ENCODE results near the gene ASXL1. TPM values are rescaled to one million over a fixed set of nuclear protein-coding genes. Genes with fewer than 3 reads are reported as not detected.

The ASXL1 gene
- polyA plus RNA-seq, 1 donor (not counting 4 experiments of a cell fraction or from before 2014, with no cell fraction given): 20.0 TPM

DNA sequence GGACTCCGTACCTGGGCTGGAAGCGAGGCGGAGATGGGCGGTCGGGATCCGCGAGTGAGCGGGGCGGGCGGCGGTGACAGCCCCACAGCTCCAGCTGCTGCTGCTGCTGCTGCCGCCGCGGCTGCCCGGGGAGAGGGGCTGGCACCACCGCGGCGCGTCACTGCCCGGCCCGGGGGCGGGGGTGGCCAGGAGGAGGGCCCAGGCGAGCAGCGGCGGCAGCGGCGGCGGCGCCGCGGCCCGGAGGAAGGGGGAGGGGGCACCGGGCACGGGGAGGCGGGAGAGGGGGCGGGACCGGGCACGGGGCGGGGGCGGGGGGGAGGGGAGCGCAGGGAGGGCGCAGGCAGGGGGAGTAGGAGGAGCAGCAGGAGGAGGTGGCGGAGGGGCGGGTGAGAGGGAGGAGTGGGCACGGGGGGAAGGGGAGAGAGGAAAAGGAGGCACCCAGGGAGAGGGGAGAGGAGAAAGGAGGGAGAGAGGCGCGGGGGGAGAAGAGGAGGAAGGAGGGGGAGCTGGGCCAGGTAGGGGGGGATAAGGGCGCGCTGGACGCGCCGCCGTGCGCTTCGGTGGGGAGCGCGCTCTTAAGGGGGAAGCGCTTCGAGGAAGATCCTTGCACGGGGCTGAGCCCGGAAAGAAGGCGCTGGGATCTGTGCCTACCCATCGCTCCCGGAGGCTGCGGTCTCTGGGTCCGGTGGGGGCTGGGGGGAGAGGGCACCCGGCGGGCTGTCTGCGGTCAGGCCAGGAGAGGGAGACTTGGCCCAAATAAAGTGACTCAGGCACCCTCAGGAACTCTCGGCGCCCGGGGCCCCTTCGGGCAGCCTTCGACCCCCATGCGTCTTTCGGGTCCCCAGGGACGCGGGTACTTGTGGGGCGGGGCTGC is 125.5 kb downstream of the ASXL1 start:
- FAIRE-seq: no peak
- H3K27me3 ChIP-seq (ENCODE audit: control insufficient read depth, extremely low read depth, insufficient read depth, low read length): peaks cover 38% of the 10 kb centered on the region

DNA sequence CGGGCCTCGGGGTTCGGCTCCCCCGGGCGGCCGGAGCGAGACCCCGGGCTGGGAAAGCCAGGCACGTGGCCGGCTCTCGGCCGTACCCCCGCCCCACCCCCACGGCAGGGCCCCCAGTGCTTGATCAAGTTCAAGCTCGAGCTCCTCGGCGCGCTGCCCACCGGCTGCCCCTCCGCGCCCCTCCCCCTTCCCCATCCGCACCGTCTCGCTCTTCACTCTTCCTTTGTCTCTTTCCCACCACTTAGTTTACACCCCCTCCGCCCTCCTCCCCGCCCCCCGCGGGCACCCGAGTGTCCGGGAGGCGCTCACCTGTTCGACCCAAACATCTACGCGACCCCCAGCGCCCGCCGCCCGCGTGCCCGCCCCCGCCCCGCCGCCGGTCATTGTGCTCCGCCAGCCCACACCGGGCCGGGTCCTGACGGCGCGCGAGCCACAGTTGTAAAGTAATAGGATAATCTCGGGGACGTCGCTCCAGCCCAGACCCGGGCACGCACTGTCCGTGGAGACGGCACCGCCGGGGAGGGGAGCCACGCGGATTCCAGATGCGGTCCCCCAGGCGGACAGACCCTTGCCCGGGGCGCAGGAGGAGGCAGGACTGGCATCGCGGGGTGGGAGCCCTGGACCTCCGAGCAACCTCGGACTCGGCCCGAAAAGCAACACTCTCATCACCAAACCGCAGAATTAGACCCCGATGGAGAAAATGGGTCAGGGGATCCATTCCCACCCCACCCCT is 126.3 kb downstream of the ASXL1 start:
- Histone ChIP-seq H4K20me1 (ENCODE audit: control insufficient read depth, extremely low read depth, insufficient read depth, low read length) (no peaks in the 10 kb centered on the region), H3K4me1 (ENCODE audit: control insufficient read depth, extremely low read depth, insufficient read depth, low read length) (no peaks in the 10 kb centered on the region), H3K27ac (ENCODE audit: control insufficient read depth, insufficient read depth, low read length) (no peak overlapping the region), H3K4me3 (ENCODE audit: control insufficient read depth in 2 of 3, extremely low read depth in 1 of 3, insufficient read depth in 2 of 3, low read depth in 1 of 3, low read length in 3 of 3) (peak overlapping the region; percentile 51 to 69 (median 54)), H3K79me2 (ENCODE audit: control insufficient read depth, insufficient read depth, low read length) (no peaks in the 10 kb centered on the region), H3K9ac (ENCODE audit: control insufficient read depth, extremely low read depth, insufficient read depth, low read length) (peak overlapping the region; percentile 15), H3K9me1 (ENCODE audit: control insufficient read depth, extremely low read depth, insufficient read depth, low read length) (no peaks in the 10 kb centered on the region), H3K36me3 (ENCODE audit: control insufficient read depth in 2 of 2, extremely low read depth in 1 of 2, insufficient read depth in 2 of 2, low read length in 2 of 2) (no peaks in the 10 kb centered on the region), H3K4me2 (ENCODE audit: control insufficient read depth, extremely low read depth, insufficient read depth, low read depth, low read length) (peak overlapping the region; percentile 90), H3K9me3 (ENCODE audit: control insufficient read depth, low read depth, low read length) (no peaks in the 10 kb centered on the region), H2AFZ (ENCODE audit: control insufficient read depth, low read length) (peak overlapping the region; percentile 40), H3K27me3 (ENCODE audit: control insufficient read depth, extremely low read depth, insufficient read depth, low read length) (peaks cover 33% of the 10 kb centered on the region)
- dilution Hi-C loops (cut with MboI; ENCODE audit: extremely low pct_ligation_motif_present, low sequenced_read_pairs): no loop called here
- TF ChIP-seq CTCF (optimal IDR thresholded peaks at IDR 0.05 in 1 of 3, IDR thresholded peaks at IDR 0.05 in 1 of 3, conservative IDR thresholded peaks at IDR 0.05 in 1 of 3; ENCODE audit: extremely low read depth in 1 of 3, insufficient read depth in 2 of 3, low read length in 3 of 3) (no peak), EZH2 (IDR thresholded peaks at IDR 0.05; ENCODE audit: low read length) (no peak)
- FAIRE-seq: no peak
- no peak for DNase-seq (ENCODE audit: low read depth, low spot score)

More for the DNA sequence above, 125.5 kb downstream of the ASXL1 start:
- H3K4me2 ChIP-seq (ENCODE audit: control insufficient read depth, extremely low read depth, insufficient read depth, low read depth, low read length): peak overlapping the region; percentile 73
- H3K79me2 ChIP-seq (ENCODE audit: control insufficient read depth, insufficient read depth, low read length): no peaks in the 10 kb centered on the region
- peak; percentile 7 for DNase-seq (ENCODE audit: low read depth, low spot score)
- dilution Hi-C loops (cut with MboI; ENCODE audit: extremely low pct_ligation_motif_present, low sequenced_read_pairs): no loop called here
- H4K20me1 ChIP-seq (ENCODE audit: control insufficient read depth, extremely low read depth, insufficient read depth, low read length): no peaks in the 10 kb centered on the region
- TF ChIP-seq CTCF (optimal IDR thresholded peaks at IDR 0.05 in 1 of 3, IDR thresholded peaks at IDR 0.05 in 1 of 3, conservative IDR thresholded peaks at IDR 0.05 in 1 of 3; ENCODE audit: extremely low read depth in 1 of 3, insufficient read depth in 2 of 3, low read length in 3 of 3) (no peak), EZH2 (IDR thresholded peaks at IDR 0.05; ENCODE audit: low read length) (no peak)
- no peaks in the 10 kb centered on the region for H3K9me3 ChIP-seq (ENCODE audit: control insufficient read depth, low read depth, low read length)
- peak overlapping the region; percentile 51 to 63 (median 55) for H3K4me3 ChIP-seq (ENCODE audit: control insufficient read depth in 2 of 3, extremely low read depth in 1 of 3, insufficient read depth in 2 of 3, low read depth in 1 of 3, low read length in 3 of 3)
- no peaks in the 10 kb centered on the region for H3K9me1 ChIP-seq (ENCODE audit: control insufficient read depth, extremely low read depth, insufficient read depth, low read length)
- peak overlapping the region; percentile 26 for H2AFZ ChIP-seq (ENCODE audit: control insufficient read depth, low read length)
- H3K27ac ChIP-seq (ENCODE audit: control insufficient read depth, insufficient read depth, low read length): no peak overlapping the region
- no peak overlapping the region for H3K9ac ChIP-seq (ENCODE audit: control insufficient read depth, extremely low read depth, insufficient read depth, low read length)
- H3K36me3 ChIP-seq (ENCODE audit: control insufficient read depth in 2 of 2, extremely low read depth in 1 of 2, insufficient read depth in 2 of 2, low read length in 2 of 2): no peaks in the 10 kb centered on the region
- H3K4me1 ChIP-seq (ENCODE audit: control insufficient read depth, extremely low read depth, insufficient read depth, low read length): no peaks in the 10 kb centered on the region

All from keratinocyte (primary cell).